Stomach (tissue), 4 donors: Measurements from ENCODE around the gene ITPKC.

Experiments
- POLR2A ChIP-seq, 4 donors: fragments of 450-650 bp; IDR thresholded peaks; one replicate each; pipeline ENCODE4 v1.6.1; 2016; ENCODE audit warnings: antibody characterized with exemption in 4 of 4, control low read depth in 2 of 4, mild to moderate bottlenecking in 1 of 4, moderate library complexity in 1 of 4
- POLR2AphosphoS5 ChIP-seq, 3 donors: sonication (generic); formaldehyde crosslinking; IDR thresholded peaks; one replicate each; pipeline ENCODE4 v1.6.1; 2016; ENCODE audit warnings: antibody characterized with exemption in 3 of 3
- TF ChIP-seq, protein P1 (sequence below), 7 experiments: fragments of 450-650 bp in 4 of 7; fragments of 200-600 bp in 3 of 7; sonication (generic) in 3 of 7; IDR thresholded peaks; one replicate each; pipeline ENCODE4 v1.5.1; 2016 to 2019; ENCODE audit warnings: antibody characterized with exemption in 7 of 7, control low read depth in 2 of 7, mild to moderate bottlenecking in 1 of 7

- no peak for TF ChIP-seq POLR2A (IDR thresholded peaks at IDR 0.05)
- TF ChIP-seq, protein P1, sequence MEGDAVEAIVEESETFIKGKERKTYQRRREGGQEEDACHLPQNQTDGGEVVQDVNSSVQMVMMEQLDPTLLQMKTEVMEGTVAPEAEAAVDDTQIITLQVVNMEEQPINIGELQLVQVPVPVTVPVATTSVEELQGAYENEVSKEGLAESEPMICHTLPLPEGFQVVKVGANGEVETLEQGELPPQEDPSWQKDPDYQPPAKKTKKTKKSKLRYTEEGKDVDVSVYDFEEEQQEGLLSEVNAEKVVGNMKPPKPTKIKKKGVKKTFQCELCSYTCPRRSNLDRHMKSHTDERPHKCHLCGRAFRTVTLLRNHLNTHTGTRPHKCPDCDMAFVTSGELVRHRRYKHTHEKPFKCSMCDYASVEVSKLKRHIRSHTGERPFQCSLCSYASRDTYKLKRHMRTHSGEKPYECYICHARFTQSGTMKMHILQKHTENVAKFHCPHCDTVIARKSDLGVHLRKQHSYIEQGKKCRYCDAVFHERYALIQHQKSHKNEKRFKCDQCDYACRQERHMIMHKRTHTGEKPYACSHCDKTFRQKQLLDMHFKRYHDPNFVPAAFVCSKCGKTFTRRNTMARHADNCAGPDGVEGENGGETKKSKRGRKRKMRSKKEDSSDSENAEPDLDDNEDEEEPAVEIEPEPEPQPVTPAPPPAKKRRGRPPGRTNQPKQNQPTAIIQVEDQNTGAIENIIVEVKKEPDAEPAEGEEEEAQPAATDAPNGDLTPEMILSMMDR (IDR thresholded peaks at IDR 0.05), result no peak
- TF ChIP-seq POLR2AphosphoS5 (IDR thresholded peaks at IDR 0.05), result no peak
These were observed 24.7 kb upstream of the ITPKC start for GRCh38 chr19:40692212-40692551.
